Kidney glomerular epithelial cell (primary cell): Measurements from ENCODE around the gene CCL16.
"Not testable (repeated sequence)": the region's sequence is repeated elsewhere in the genome, so short reads cannot be mapped to it uniquely, and the experiment has no call there.

Source experiments
- DNase-seq: peaks from one replicate; lab custom pipeline; 2025; lab: John Stamatoyannopoulos, UW

Gene CCL16, protein sequence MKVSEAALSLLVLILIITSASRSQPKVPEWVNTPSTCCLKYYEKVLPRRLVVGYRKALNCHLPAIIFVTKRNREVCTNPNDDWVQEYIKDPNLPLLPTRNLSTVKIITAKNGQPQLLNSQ

GRCh38 chr17:35981246-35981645, at the start of gene CCL16:
Gene CCL16, minus strand, starts transcription at chr17:35981497. Its CDS starts 77 bp downstream, at chr17:35981420.
- DNase-seq = no peak

GRCh38 chr17:36030956-36031355, 49.7 kb upstream of the CCL16 start:
- no peak for DNase-seq

DNA sequence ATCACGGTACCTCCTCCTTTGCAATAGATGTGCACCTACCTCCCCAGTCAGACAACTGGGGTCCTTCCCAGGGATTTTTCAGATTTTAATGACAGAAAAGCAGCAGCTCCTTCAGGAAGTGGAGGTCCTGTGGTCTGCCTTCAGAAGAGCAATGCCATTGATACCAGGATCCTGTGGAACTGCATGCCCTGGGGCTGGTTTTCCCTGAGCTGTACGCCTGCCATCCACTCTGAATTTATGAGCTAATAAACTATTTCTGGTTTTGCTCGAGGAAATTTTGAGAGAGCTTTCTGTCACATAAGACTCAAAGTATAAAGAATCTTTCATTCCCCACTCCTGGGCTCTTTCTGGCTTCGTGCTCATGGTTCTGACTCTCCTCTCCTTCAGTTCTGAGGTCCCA, 46.5 kb upstream of the CCL16 start:
- DNase-seq = no peak

DNA sequence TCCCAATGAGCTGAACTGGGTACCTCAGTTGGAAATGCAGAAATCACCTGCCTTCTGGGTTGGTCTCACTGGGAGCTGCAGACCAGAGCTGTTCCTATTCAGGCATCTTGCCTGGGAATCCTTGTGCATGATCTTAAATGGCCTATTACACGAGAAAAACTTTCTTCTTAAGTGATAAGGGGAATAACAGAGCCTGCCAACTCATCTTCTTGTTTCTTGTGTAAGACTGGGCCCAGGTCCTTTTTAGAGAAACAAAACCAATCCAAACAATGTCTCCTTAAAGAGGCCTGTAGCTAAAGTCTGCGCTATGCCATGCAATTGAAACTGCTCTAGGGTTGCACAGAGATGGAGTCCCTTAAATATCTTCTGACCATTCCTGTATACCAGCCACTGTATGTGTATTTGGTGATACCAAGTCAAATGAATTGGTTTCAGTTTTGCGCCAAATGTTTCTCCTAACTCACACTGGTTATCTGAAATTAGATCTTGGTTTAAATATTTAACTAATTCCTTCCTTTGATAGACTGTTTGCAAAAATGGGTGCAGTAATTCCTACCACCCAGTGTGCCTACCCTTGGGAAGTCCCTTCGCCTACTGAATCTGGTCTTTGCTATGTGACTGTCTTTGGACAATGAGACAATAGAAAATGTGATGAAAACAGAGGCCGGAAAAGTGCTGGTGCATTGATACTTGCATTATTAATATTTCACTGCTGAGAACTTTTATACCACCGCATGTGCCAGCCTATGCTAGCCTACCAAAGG, 43.0 kb upstream of the CCL16 start:
- no peak for DNase-seq

GRCh38 chr17:36019423-36019822, 38.1 kb upstream of the CCL16 start:
- no peak for DNase-seq

GRCh38 chr17:36017799-36018198, 36.5 kb upstream of the CCL16 start, which contains the start of gene CCL23:
Gene CCL23, minus strand, starts transcription at chr17:36017972. Its CDS starts 75 bp downstream, at chr17:36017897.
- DNase-seq = no peak

DNA sequence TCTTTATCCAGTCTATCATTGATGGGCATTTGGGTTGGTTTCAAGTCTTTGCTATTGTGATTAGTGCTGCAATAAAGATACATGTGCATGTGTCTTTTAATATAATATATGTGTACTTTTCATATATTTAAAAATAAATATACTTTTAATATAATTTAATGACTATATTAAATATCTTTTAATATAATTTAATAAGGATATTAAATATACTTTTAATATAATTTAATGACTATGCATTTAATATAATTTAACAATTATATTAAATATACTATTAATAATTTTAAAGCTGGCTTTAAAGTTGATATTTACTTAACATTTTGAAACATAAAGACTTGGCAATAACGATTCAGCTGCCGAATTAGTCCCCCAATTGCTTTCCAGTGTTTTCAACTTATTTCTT, 35.3 kb upstream of the CCL16 start:
- DNase-seq = no peak

- not testable (repeated sequence) for DNase-seq
Observed at GRCh38 chr17:36015895-36016294, 34.6 kb upstream of the CCL16 start.

DNA sequence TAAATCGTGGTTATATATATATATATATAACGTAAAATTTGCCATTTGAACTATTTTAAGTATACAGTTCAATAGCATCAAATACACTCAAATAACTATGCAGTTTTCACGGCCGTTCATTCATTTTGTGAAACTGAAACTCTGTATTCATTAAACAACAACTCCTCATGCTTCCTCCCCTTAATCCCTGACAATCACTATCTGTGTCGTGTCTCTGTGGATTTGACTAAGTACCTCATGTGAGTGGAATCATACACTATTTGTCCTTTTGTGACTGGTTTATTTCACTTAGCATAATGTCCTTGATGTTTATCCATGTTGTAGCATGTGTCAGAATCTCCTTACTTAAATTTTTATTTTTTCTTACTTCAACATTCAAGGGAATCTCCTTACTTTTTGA, 33.6 kb upstream of the CCL16 start:
- no peak for DNase-seq

GRCh38 chr17:36011201-36011600, 29.9 kb upstream of the CCL16 start:
- DNase-seq = no peak

DNA sequence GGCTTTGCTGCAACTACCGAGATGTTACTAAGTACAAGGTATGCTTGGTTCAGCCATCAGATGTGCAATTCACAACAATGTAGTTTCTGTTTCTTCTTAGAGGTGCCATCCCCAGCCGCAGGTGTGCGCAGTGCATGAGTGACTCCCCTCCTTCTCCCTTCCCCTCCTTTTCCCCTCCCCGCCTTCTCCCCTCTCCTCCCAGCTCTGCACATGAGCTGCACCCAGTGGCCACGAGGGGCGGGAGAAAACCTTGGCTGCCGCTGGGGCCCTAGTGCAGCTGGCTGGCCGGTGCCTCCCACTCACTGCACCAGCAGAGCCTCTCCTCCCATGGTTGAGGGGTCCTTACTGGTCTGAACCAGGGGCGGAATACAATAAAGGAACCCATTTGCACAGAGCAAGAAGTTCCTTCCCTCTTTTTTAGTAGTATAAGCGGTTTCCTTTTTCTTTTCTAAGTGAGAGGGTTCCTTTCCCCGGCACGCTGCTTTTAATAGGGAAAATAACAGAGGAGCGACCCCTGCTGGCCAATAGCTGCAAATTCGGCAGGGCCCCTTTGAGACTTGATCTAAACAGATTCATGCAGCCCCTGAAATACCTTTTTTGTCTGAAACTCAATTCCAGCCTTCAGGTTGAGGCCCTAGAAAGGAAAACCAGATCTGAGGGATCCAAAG, 27.8 kb upstream of the CCL16 start:
- DNase-seq = no peak

- no peak for DNase-seq
Observed at GRCh38 chr17:36004594-36005108, 23.4 kb upstream of the CCL16 start.

GRCh38 chr17:36002631-36003030, 21.3 kb upstream of the CCL16 start:
- no peak for DNase-seq

DNA sequence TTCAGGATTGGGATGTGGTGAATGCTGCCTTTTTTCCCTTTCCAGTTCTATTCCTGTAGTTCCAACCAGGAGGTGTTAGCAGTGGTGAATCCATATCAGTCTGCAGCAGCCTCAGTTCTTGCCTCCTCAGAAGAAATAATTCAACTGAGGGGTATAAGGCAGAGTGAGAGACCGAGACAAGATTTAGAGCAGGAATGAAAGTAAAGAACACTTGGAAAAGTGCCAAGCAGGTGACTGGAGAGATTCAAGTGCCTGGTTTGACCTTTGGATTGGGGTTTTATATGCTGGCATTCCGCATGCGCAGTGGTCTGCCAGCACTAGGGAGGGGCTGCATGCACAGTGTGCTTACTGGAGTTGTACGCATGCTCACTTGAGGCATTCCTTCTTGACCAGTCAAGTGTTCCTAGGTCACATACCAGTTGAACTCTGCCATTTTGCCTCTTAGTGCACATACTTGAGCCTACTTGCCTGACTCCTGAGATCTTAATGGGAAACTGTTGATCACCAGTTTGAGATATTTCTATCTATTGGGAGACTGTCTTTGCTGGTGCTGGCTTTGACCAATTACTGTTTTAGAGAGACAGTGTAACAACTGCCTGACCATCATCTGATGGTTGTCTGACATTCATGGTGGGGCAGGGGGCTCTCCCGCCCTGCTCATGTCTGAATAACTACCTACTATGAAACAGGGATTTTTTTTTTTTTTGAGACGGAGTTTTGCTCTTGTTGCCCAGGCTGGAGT, 20.7 kb upstream of the CCL16 start:
- DNase-seq = no peak

DNA sequence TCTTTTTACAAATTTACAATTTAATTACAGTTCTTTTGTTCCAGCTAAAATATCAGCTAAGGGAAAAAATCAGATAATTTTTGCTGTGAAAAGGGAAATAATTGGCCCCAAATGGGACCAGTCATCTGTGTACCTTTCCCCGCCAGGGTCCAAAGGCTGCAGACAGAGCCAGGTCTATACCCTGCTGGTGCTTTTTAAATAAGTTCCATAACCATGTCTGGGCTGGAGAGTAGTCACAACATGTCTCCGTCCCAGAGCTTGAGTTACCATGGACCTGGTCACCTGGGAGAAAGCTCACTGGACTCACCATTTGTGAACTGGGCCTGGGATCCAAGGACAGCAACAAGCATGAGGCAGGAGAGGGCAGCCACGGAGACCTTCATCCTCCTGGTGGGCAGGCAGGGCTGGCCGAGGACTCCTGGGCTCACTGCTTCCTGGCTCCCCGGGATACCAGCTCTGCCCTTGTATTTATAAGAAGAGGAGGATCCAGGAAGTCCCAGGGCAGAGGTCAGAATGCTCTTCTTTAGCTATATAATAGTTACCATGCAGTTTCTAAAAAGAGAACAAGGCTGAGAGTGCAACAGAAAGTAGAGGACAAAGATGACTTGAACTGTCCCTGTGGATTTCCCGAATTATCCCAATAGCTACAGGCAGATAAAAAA, 19.9 kb upstream of the CCL16 start, which contains the start of gene CCL15:
Gene CCL15, minus strand, starts transcription at position 444 of the 662 bp plus-strand sequence. Its CDS starts 61 bp downstream, at position 383.
- no peak for DNase-seq

GRCh38 chr17:36000732-36001109, 19.4 kb upstream of the CCL16 start:
- DNase-seq = no peak

GRCh38 chr17:35998756-35999155, 17.5 kb upstream of the CCL16 start:
- no peak for DNase-seq

DNA sequence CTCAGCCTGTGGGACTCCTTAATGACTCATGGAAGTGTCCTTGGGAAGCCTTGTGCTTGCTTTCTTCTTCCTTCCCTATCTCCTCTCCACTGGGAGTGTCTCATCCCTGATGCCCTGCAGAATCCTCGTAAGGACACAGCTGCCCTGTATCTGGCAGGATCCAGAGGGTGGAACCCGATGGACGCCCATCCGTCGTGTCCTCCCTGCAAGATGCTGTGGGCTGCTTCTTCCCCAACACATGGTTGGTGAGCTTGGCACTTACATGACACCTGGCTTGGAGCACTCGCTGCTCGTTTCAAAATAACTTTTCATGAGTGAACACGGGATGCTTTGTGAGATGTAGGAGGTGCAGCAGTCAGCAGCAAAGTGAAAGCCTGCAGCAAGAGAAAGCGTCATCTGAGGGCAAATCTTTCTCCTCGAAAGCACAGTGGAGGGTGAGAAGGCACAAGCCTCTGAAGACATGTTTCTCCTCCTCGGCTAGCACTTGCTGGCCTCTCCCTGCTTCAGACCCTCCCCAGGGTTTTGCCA, 16.8 kb upstream of the CCL16 start:
- no peak for DNase-seq

DNA sequence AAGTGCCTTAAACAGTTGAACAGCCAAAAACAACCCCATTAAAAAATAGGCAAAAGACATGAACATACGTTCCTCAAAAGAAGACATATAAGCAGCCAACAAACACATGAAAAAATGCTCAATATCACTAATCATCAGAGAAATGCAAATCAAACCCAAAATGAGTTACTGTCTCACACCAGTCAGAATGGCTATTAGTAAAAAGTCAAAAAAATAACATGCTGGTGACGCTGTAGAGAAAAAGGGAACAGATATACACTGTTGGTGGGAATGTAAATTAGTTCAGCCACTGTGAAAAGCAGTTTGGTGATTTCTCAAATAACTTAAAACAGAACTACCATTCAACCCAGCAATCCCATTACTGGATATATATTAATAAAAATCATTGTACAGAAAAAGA, 14.0 kb upstream of the CCL16 start:
- DNase-seq = not testable (repeated sequence)

GRCh38 chr17:35991075-35991474, 9.8 kb upstream of the CCL16 start:
- DNase-seq = no peak

DNA sequence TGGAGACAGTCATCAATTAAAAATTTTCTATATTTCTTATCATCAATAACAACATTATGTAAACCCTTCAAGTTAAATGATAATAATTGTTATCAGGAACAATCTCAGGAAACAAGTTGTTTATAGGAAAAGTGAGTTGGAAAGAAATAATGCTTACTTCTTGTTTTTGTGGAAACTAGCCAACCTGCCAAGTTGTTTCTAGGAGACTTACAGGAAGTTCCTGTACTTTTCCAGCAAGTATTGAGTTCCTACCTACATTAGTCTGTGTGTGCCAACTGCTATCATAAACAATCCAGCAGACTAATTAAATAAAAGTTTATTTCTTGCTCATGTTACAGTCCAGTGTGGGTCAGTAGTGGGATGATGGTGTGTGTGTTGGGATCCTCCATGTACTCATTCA, 6.9 kb upstream of the CCL16 start:
- DNase-seq = no peak
